Erythroblast (primary cell): ENCODE data around the gene KL.
A peak's percentile ranks its signal among the peaks of the same experiment; 100 is the strongest.

Experiments
- DNase-seq, 2 experiments: peaks; one replicate each; lab custom pipeline; 2025; lab: John Stamatoyannopoulos, UW
- GATA1 ChIP-seq: IDR thresholded peaks from 2 replicates; pipeline ENCODE4 v1.6.1; 2011; ENCODE audit warnings: low read depth, mild to moderate bottlenecking, control low read depth, low read length, moderate library complexity
- POLR2A ChIP-seq: IDR thresholded peaks from 2 replicates; pipeline ENCODE4 v1.6.1; 2011; ENCODE audit warnings: mild to moderate bottlenecking, low read length

The KL gene

GRCh38 chr13:33015241-33015668 is 968 bp upstream of the KL start:
- TF ChIP-seq GATA1 (no peak), POLR2A (no peak)
- DNase-seq, result no peak

DNA sequence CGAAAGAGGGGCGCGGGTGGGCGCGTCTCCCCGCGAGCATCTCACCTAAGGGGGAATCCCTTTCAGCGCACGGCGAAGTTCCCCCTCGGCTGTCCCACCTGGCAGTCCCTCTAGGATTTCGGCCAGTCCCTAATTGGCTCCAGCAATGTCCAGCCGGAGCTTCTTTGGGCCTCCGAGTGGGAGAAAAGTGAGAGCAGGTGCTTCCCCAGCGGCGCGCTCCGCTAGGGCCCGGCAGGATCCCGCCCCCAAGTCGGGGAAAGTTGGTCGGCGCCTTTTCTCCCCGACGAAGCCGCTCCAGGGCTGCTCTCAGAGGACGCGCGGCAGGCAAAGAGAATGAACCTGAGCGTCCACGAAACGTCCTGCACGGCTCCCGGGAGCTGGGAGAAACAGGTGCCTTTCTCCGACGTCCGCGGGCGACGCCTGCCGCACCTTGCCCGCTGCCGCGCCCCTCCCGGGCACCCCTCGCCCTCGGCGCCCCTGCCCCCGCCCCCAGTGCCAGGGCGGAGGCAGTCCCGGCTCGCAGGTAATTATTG is 366 bp upstream of the KL start:
- TF ChIP-seq GATA1 (no peak), POLR2A (no peak)
- no peak for DNase-seq

GRCh38 chr13:33017323-33017929 is 1.2 kb downstream of the KL start:
- TF ChIP-seq GATA1 (no peak), POLR2A (no peak)
- DNase-seq, result peak; percentile 34 to 48

DNA sequence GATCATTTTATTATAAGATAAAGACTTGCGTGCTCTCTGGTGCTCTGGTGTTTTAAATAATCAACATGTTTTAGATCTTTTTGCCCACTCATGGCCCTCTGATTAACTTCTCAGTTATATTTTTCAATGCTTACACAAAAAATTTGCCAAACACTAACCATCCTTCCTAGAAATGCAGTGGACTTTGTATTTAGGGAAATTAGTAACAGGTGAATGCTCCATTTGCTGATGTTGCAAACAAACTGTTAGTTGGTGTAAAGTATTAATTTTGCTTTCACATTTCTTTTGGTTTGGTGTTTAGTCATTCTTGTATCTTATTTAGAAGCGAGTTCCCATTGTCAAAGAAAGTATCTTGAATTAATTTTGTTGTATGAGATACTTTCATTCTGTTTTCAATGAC is 2.7 kb downstream of the KL start:
- no peak for DNase-seq
- no peak for TF ChIP-seq POLR2A
- no peak for TF ChIP-seq GATA1

- no peak for DNase-seq
- TF ChIP-seq GATA1, result no peak
- TF ChIP-seq POLR2A, result no peak
Observed at GRCh38 chr13:33022986-33023385, 6.8 kb downstream of the KL start.

DNA sequence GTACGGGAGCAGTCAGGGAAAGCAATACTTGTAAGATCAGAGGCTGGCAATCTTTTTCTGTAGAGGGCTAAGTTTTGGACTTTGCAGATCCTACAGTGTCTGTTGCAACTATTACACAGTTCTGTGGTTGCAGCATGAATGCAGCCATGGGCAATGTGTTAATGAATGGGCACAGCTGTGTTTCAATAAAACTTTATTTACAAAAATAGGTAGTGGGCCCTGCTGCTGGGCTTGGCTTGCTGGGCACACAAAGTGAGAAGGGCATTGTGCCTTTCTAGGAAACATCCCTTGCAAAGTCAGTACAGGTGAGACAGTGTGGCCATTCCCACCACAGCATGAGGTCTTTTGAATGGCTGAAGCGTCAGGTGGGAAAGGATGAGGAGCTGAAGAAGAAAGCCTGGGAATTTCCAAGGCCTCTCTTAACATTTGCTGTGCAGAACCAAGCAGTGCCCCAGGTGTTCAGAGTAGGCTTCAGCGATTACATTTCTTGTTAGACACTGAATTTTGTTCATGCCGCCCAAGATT is 9.1 kb downstream of the KL start:
- DNase-seq, result no peak
- no peak for TF ChIP-seq POLR2A

DNA sequence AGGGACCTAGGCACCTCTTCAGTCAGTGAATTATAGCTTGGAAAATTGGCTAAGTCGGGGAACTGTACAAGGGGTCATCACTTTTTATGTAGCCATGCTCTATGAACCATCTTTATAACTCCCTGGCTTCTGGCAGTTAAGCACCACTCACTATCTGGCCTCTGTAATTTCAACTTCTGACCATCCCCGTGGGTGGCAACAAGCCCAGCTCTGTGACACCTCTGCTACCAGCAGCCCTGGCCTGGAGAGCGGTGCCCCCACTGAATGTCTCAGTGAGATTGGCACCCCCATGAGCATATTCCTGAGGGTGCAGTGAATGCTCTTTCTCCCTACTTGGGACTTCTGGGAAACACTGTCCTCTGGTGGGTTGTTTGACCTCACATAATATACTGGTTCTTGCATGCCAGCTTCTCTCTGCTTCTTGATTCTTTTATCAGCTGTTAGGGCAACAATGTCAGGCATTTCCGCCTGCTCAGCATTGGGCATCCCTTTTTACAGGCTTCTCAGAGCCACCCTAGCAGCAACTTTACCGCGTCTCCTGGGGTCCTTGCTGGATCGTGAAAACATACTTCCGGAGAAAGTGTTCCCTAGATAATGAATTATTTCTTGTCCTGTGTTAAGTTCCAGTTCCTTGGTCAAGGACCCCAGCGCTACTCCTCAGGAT is 10.4 kb downstream of the KL start:
- DNase-seq, result no peak

GRCh38 chr13:33028620-33029019 is 12.4 kb downstream of the KL start:
- DNase-seq, result no peak
- no peak for TF ChIP-seq POLR2A
- no peak for TF ChIP-seq GATA1

More for the DNA sequence above, 10.4 kb downstream of the KL start:
- TF ChIP-seq POLR2A (no peak), GATA1 (no peak)

DNA sequence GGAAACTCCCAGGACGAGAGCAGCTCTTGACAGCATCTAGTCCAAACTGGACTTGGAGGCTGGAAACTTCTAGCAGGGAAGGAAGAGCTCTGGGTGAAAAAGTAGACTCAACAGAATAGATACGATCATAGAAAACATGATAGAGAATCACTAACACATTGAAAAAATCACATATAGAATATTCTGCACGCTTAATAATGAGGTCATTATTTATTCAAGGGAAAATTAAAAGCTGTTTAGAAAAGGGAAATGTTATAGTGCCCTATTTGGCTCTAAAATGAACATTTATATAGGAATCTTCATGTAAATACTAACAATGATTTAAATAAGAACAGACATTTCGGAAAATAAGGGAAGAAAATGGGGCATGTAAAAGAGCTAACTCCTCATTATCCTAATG is 15.1 kb downstream of the KL start:
- TF ChIP-seq POLR2A (no peak), GATA1 (no peak)
- DNase-seq, result no peak

DNA sequence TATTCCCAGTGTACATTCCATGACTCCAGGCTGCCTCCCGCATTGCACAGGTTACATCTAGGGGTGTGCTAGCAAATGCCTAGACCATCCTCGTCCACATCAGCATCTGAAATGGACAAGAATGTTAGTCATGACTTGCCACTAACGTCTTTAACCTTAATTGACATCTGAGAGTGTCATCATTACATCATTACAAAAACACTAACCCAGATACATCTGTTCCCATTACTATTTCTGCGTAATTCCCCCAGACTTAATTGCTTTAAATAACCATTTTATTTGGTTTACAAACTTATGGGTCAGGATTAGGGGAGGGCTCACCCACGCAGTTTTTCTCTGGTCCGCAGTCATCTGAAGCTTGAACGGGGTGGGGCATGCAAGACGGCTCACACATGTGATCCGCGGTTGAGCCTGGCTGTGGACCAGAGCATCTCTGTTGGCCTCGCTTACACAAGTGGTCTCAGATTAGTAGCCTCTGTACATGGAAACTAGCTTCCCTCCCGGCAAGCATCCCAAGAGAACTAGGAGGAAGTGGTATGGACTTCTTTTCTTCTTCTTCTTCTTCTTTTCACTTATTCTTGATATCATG is 15.9 kb downstream of the KL start:
- DNase-seq, result no peak
- no peak for TF ChIP-seq POLR2A
- TF ChIP-seq GATA1, result no peak

DNA sequence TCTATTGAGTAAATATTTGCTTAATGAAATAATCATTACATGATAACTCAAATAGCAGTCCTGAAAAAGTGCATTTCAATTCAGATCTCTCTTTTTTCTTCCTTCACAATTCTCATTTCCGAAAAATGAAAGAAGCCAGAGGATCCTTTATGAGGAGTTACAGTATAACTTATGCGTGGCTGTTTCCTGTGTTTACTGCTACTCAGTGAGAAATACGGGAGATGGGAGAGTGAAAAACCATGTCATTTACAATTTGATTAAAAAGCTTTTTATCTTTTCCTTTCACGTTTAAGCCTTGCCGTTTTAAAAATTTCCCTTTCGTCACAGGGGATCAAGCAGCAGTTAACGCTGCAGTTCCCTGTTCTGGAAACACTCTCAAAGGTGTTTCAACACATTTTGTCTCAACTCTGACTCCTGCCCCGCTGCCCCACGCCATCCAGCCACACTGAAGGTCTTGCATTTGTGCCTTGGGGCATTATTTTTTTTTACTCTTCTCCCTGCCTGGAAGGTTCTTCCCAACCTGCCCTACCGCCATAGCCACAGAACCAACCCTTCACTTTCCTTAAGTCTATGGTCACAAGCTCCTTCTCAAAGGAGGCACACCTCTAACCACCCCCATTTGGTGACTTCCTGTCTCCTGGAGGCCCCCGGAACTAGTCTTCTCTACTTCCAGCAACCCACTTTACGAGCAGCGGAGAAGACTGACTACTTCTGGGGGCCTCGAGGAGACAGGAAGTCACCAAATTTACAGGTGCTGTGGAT is 17.0 kb downstream of the KL start:
- DNase-seq, result no peak
- no peak for TF ChIP-seq POLR2A
- no peak for TF ChIP-seq GATA1

GRCh38 chr13:33033986-33034385 is 17.8 kb downstream of the KL start:
- no peak for DNase-seq
- TF ChIP-seq POLR2A (no peak), GATA1 (no peak)

- no peak for TF ChIP-seq GATA1
- TF ChIP-seq POLR2A, result no peak
- DNase-seq, result peak; percentile 14 to 65
Observed at GRCh38 chr13:33034882-33035520, 18.8 kb downstream of the KL start.

- TF ChIP-seq GATA1, result no peak
- no peak for TF ChIP-seq POLR2A
- DNase-seq, result no peak
Observed at GRCh38 chr13:33037673-33038072, 21.4 kb downstream of the KL start.

DNA sequence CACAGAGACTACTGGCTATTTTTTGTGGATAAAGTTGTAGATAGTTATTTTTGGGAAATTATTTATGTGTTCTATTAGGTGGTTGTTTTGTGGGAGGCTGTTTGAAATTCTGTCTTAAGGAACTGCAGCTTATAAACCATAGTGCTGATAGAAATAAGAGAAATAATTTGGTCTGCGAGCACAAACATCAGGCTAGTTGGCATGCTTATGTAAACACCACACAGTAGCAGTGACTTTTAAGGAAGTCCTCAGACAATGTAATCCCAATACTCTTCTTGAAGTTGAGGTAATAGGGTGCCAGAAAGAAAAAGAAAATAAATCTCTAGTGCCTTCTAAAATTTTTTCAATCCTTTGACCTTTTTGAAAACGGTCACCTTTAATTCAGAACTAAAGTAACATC is 23.9 kb downstream of the KL start:
- DNase-seq, result no peak
- TF ChIP-seq POLR2A (no peak), GATA1 (no peak)
